Duodenal mucosa (tissue), 2 donors: Measurements from ENCODE around the gene FBXO4.

Experiments
- H3K27ac ChIP-seq: one replicate; pipeline ENCODE4 v1.7.0; 2013; ENCODE audit warnings: low read depth, low read length
- H3K27me3 ChIP-seq, 2 donors: one replicate each; pipeline ENCODE4 v1.7.0; 2013; ENCODE audit warnings: low read length in 2 of 2, control low read depth in 1 of 2; ENCODE audit not compliant: insufficient read depth in 2 of 2, control insufficient read depth in 1 of 2
- H3K36me3 ChIP-seq, 2 donors: one replicate each; pipeline ENCODE4 v1.7.0; 2013; ENCODE audit warnings: low read length in 2 of 2, control low read depth in 1 of 2; ENCODE audit not compliant: insufficient read depth in 2 of 2, control insufficient read depth in 1 of 2
- H3K4me1 ChIP-seq, 2 donors: one replicate each; pipeline ENCODE4 v1.7.0; 2013; ENCODE audit warnings: low read length in 2 of 2, control low read depth in 1 of 2; ENCODE audit not compliant: insufficient read depth in 2 of 2, control insufficient read depth in 1 of 2
- H3K4me3 ChIP-seq, 2 donors: one replicate each; pipeline ENCODE4 v1.7.0; 2013; ENCODE audit warnings: low read length in 2 of 2, low read depth in 1 of 2
- H3K9ac ChIP-seq, 2 donors: one replicate each; pipeline ENCODE4 v1.7.0; 2013; ENCODE audit warnings: low read length in 2 of 2, low read depth in 1 of 2
- H3K9me3 ChIP-seq, 2 donors: one replicate each; pipeline ENCODE4 v1.7.0; 2013; ENCODE audit warnings: low read length in 2 of 2, control low read depth in 1 of 2; ENCODE audit not compliant: control insufficient read depth in 1 of 2

The FBXO4 gene

DNA sequence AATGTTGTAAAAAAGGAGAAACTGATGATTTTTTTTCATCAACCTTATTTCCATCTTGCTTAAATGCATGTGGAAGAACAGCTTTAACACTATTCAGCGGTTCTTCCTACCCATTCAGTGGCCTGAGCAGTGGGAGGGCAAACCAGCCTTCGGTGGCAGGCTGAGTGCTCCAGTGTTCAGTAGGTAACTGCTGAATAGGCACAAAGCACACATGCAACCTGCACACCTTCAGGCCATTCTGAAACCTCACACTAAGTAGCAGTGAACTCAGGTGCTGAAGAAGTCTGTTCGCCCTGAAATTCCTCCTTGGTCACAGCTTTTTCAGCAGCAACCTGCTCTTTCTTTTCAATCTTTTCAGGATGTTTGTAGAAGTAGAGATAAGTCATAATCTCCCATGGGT lies 26.1 kb downstream of the FBXO4 start:
- Histone ChIP-seq H3K27ac (no peak overlapping the region), H3K9me3 (no peaks in the 10 kb centered on the region), H3K9ac (no peak overlapping the region)

DNA sequence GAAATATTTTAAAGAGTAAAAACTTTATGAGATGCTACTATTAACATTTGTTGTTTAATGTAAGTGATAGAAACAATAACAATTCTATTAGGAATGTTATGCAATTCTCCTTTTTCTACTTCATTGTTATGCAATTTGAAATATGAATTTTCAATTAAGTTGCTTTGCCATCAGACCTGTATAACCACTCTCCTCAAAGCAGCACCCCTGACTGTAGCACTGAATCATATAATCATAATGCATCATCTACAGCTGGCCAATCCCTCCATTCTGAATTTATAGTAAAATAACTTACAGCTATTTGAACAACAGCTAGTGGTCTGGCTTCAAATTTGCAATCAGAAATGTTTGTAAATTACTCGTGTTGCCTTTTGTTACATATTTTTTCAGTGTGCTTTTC lies 29.2 kb downstream of the FBXO4 start:
- no peak overlapping the region for H3K4me3 ChIP-seq
- no peak overlapping the region for H3K9ac ChIP-seq
- H3K27me3 ChIP-seq = no peaks in the 10 kb centered on the region
- no peaks in the 10 kb centered on the region for H3K36me3 ChIP-seq
- H3K27ac ChIP-seq = no peak overlapping the region
- H3K4me1 ChIP-seq = no peaks in the 10 kb centered on the region
- no peaks in the 10 kb centered on the region for H3K9me3 ChIP-seq

More for the DNA sequence above, 26.1 kb downstream of the FBXO4 start:
- Histone ChIP-seq H3K4me3 (no peak overlapping the region), H3K4me1 (no peaks in the 10 kb centered on the region), H3K27me3 (no peaks in the 10 kb centered on the region), H3K36me3 (no peaks in the 10 kb centered on the region)

DNA sequence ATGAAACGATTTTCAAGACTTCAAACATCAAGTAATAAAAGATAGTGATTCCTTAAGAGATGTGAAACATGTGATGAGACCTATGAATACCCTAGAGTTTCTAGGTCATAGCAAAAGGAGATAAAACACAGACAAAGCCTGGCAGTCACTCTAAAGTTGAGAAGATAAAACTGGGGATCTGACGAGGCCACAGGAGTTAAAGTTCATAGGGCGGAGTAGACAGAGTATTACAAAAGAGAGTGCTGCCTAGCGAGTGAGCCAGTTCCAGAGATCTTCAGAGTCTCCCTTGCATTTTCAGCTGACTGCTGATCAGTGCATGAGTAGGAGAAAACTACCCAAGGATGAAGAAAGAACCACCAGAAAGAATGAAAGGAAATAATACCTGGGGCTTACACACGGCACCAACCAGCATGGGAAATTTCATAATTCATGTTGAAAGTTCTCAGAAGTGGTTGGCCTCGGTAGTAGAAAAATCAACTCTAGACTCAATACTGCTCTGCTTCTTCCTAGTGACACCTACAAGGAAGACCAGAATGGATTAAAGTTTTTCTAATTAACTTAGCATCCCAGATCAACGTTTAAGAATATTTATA lies 30.4 kb downstream of the FBXO4 start:
- no peaks in the 10 kb centered on the region for H3K9me3 ChIP-seq
- H3K36me3 ChIP-seq = no peaks in the 10 kb centered on the region
- H3K4me1 ChIP-seq = no peaks in the 10 kb centered on the region

DNA sequence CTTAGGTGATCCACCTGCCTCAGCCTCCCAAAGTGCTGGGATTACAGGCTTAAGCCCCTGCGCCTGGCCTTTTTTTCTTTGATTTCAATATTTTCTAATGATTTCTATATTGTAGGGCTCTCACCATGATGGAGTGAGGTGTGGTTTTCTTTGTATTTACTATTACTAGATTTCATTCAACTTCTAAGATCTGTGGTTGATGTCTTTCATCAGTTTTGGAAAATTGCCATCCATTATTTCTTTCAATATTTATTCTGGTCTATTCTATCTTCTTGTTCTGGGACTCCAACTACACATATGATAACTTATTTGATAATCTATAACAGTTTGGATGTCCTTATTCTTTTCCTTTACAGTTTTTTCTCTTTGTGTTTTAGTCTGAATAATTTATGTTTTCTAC lies 31.9 kb downstream of the FBXO4 start:
- H3K9me3 ChIP-seq = peaks cover 7 to 9% of the 10 kb centered on the region in 2 donors
- H3K4me3 ChIP-seq = no peak overlapping the region
- no peak overlapping the region for H3K9ac ChIP-seq
- no peak overlapping the region for H3K27ac ChIP-seq
- no peaks in the 10 kb centered on the region for H3K4me1 ChIP-seq
- H3K27me3 ChIP-seq = no peaks in the 10 kb centered on the region
- H3K36me3 ChIP-seq = no peaks in the 10 kb centered on the region

More for the DNA sequence above, 30.4 kb downstream of the FBXO4 start:
- Histone ChIP-seq H3K4me3 (no peak overlapping the region), H3K27me3 (no peaks in the 10 kb centered on the region), H3K27ac (no peak overlapping the region), H3K9ac (no peak overlapping the region)

DNA sequence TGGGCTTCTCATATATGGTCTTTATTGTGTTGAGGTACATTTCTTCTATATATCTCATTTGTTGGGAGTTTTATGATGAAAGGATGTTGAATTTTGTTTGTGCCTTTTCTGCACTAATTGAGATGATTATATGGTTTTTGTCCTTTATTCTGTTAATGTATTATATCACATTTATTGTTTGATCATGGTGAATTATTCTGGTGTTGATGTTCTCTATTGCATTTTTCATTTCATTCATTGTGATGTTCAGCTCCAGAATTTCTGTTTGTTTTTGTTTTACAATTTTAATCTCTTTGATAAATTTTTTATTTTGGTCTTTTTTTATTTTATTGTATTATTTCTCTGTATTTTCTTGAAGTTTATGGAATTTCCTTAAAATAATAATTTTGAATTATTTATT lies 35.4 kb downstream of the FBXO4 start:
- Histone ChIP-seq H3K9ac (no peak overlapping the region), H3K4me1 (no peaks in the 10 kb centered on the region), H3K9me3 (peaks cover 7 to 9% of the 10 kb centered on the region in 2 donors), H3K27ac (no peak overlapping the region), H3K36me3 (no peaks in the 10 kb centered on the region), H3K4me3 (no peak overlapping the region), H3K27me3 (no peaks in the 10 kb centered on the region)

DNA sequence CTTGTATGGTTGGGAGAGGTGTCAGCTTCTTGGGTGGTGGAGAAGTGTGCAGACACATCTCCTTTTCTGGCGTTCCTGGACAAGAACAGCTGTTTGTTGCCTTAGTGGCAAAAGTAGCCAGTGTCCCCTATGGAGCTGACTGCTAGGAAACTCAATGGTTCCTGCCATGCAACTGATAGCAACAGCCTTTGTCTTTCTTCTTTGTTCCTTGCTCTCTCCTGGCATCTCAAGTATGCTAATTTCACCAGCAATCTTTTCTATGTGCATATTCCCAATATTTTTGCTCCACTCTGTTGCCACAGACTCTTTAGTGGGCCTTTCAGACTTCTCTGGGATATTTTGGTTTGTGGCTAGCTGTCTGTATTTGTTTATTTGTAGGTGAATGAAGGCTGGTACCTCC lies 36.7 kb downstream of the FBXO4 start:
- Histone ChIP-seq H3K36me3 (no peaks in the 10 kb centered on the region), H3K27ac (no peak overlapping the region), H3K4me1 (no peaks in the 10 kb centered on the region), H3K27me3 (no peaks in the 10 kb centered on the region), H3K4me3 (no peak overlapping the region), H3K9ac (no peak overlapping the region), H3K9me3 (peaks cover 7 to 9% of the 10 kb centered on the region in 2 donors)

DNA sequence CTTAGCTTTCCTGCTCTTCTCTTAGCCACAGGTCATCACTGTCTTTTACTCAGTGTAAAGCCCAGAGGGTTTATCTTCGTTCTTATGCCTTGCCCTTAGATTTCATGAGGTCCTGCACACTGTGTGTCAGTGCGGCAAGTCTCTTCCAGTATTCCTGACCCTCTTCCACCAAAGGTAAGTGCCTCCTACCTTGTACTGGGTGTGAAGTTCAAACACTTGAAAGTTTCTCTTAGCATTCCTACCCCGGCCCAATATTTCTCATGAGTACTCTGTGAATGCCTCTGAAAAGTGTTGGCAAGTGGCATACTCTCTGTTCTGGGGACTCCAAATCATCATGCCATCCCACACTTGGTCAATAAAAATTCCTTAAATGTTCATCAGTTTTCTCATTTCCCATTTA lies 37.4 kb downstream of the FBXO4 start:
- peaks cover 7 to 9% of the 10 kb centered on the region in 2 donors for H3K9me3 ChIP-seq
- H3K4me1 ChIP-seq = no peaks in the 10 kb centered on the region
- no peaks in the 10 kb centered on the region for H3K27me3 ChIP-seq
- H3K9ac ChIP-seq = no peak overlapping the region
- H3K36me3 ChIP-seq = no peaks in the 10 kb centered on the region
- H3K4me3 ChIP-seq = no peak overlapping the region
- H3K27ac ChIP-seq = no peak overlapping the region

DNA sequence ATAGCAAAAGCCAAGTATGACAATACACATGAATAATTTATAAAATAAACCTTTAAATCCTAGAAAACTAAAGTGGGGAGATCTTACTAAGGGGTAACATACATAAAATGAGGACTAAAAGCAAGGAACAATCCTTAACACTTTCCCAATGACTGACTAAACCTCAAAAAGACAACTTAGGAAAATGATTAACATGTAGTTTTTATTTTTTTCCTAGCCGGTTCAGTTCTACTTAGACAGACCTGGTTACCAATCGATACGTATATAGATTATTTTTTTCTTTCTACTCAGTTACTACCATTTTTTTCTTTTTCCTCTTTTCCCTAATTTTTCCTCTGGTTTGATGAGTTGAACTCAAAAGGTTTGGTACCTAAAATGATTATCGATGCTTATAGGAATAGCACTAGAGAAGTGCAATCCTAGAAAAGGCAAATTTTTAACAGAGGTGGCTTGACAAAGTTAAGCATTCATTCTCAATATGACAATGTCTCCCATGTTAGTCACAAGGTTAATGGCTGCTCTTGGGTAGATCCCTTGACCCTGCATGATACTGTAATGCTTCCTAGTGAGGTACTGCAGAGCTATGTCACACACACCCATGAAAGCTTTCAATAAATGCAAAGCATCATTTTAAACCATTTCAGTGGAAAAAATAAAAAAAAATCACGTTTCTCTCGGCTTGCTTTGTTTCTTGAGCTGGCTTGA lies 41.5 kb downstream of the FBXO4 start:
- H3K4me1 ChIP-seq = no peaks in the 10 kb centered on the region
- H3K27ac ChIP-seq = no peak overlapping the region
- peaks cover 0 to 1% of the 10 kb centered on the region in 2 donors for H3K9me3 ChIP-seq
- no peak overlapping the region for H3K9ac ChIP-seq
- H3K36me3 ChIP-seq = no peaks in the 10 kb centered on the region
- H3K4me3 ChIP-seq = no peak overlapping the region
- no peaks in the 10 kb centered on the region for H3K27me3 ChIP-seq

DNA sequence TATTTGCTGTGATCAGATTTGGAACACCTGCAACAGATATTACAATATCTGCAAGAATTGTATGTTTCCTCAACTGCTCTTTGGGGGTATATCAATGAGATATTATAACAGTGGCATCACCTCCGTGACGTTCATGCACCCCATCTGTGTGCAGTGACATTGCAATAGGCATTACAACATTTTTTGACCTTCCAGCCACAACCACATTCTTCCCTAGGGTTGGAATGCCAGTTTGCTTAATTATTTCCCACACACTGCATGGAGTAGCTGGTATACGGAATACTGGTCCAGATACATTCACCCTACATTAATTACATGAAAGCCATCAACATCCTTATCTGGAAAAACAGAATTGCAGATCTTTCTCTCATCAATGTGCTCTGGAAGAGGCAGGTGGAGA lies 42.3 kb downstream of the FBXO4 start:
- Histone ChIP-seq H3K27ac (no peak overlapping the region), H3K9me3 (no peaks in the 10 kb centered on the region), H3K4me1 (no peaks in the 10 kb centered on the region), H3K9ac (no peak overlapping the region), H3K4me3 (no peak overlapping the region), H3K27me3 (no peaks in the 10 kb centered on the region), H3K36me3 (no peaks in the 10 kb centered on the region)

DNA sequence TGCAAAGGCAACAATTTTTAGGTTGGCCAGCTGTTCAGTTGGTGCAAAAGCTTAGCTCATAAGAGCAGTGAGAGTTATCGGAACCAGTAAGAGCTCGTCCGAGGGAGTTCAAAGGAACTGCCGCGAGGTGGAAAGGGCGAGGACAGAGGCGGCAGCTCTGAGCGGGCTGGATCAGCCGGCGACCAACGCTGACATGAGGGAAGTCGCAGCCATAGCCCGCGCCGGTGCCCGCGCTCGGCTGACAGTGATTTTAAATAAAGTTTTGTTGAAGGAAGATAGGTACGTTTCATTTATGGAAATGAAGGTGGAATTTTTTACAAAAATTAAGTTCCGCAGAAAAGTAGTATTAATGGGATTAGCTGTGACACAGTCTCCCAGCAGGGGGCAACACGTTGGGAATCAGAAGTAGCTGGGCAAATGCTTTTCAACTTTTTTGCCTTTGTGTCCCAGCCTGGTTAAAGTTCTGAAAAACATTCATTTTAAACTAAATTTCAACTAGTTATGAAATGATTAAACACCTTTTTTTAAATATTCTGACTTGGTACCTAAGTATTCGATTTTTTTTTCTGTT lies 43.2 kb downstream of the FBXO4 start:
- no peaks in the 10 kb centered on the region for H3K27me3 ChIP-seq
- no peak overlapping the region for H3K4me3 ChIP-seq
- H3K9me3 ChIP-seq = no peaks in the 10 kb centered on the region
- H3K36me3 ChIP-seq = no peaks in the 10 kb centered on the region
- no peak overlapping the region for H3K27ac ChIP-seq
- no peaks in the 10 kb centered on the region for H3K4me1 ChIP-seq
- no peak overlapping the region for H3K9ac ChIP-seq
